Ascending aorta (tissue), 2 donors: ENCODE data around the gene CD8B2. TPM values are rescaled to one million over a fixed set of nuclear protein-coding genes. Genes with fewer than 3 reads are reported as not detected.

Source experiments
- DNase-seq, 2 donors: peaks; one replicate each; pipeline ENCODE4 v3.0.0-alpha.2; 2019; ENCODE audit warnings: low spot score in 2 of 2
- H3K27ac ChIP-seq, 2 donors: fragments of 200-600 bp; sonication (generic); one replicate each; pipeline ENCODE4 v1.5.1; 2016 to 2017; ENCODE audit warnings: mild to moderate bottlenecking in 1 of 2
- H3K27me3 ChIP-seq: fragments of 200-600 bp; sonication (generic); one replicate; pipeline ENCODE4 v1.5.1; 2017
- H3K36me3 ChIP-seq, 2 donors: fragments of 200-600 bp; sonication (generic); one replicate each; pipeline ENCODE4 v1.5.1; 2016
- H3K4me1 ChIP-seq, 2 donors: fragments of 200-600 bp; sonication (generic); one replicate each; pipeline ENCODE4 v1.5.1; 2016 to 2017; ENCODE audit warnings: mild to moderate bottlenecking in 1 of 2
- H3K4me3 ChIP-seq, 2 donors: fragments of 200-600 bp; sonication (generic); one replicate each; pipeline ENCODE4 v1.5.1; 2016 to 2017; ENCODE audit warnings: mild to moderate bottlenecking in 1 of 2
- H3K9me3 ChIP-seq, 2 donors: fragments of 200-600 bp; sonication (generic); one replicate each; pipeline ENCODE4 v1.5.1; 2016
- CTCF ChIP-seq, 3 experiments: fragments of 200-600 bp in 2 of 3; fragments of 450-650 bp in 1 of 3; sonication (generic) in 2 of 3; IDR thresholded peaks; one replicate each; pipeline ENCODE4 v1.5.1; 2016 to 2019; ENCODE audit warnings: antibody characterized with exemption in 3 of 3, mild to moderate bottlenecking in 1 of 3, moderate library complexity in 1 of 3
- intact Hi-C: fragments of 100-400 bp; cut with DNase I; formaldehyde crosslinking; loops from one replicate; pipeline ENCODE4 v1.15.1; 2023
- total RNA-seq: library from RNA; depleted of rRNA; stranded (reverse); fragments of >200 nt; gene quantifications from one replicate; pipeline ENCODE4 v1.1.0, GENCODE V29; 2016

CD8B2 gene
- total RNA-seq, 1 donor from 2014 or later: not detected

GRCh38 chr2:106545007-106545406 is 57.8 kb downstream of the CD8B2 start:
- Histone ChIP-seq H3K4me3 (no peak overlapping the region), H3K27me3 (no peaks in the 10 kb centered on the region), H3K27ac (no peak overlapping the region), H3K9me3 (no peaks in the 10 kb centered on the region), H3K4me1 (no peaks in the 10 kb centered on the region), H3K36me3 (no peaks in the 10 kb centered on the region)
- intact Hi-C loops: no loop called here
- no peak for TF ChIP-seq CTCF (IDR thresholded peaks at IDR 0.05)
- no peak for DNase-seq

GRCh38 chr2:106546391-106546990 is 59.3 kb downstream of the CD8B2 start:
- Histone ChIP-seq H3K27ac (no peak overlapping the region), H3K27me3 (no peaks in the 10 kb centered on the region), H3K9me3 (no peaks in the 10 kb centered on the region), H3K4me3 (no peak overlapping the region), H3K4me1 (no peaks in the 10 kb centered on the region), H3K36me3 (no peaks in the 10 kb centered on the region)
- intact Hi-C loops: no loop called here
- TF ChIP-seq CTCF (IDR thresholded peaks at IDR 0.05): no peak
- no peak for DNase-seq

GRCh38 chr2:106547164-106547903 is 60.2 kb downstream of the CD8B2 start:
- DNase-seq: no peak
- no peaks in the 10 kb centered on the region for H3K27me3 ChIP-seq
- no peaks in the 10 kb centered on the region for H3K9me3 ChIP-seq
- H3K27ac ChIP-seq: no peak overlapping the region
- intact Hi-C loops: no loop called here
- TF ChIP-seq CTCF (IDR thresholded peaks at IDR 0.05): no peak
- no peak overlapping the region for H3K4me3 ChIP-seq
- no peaks in the 10 kb centered on the region for H3K36me3 ChIP-seq
- H3K4me1 ChIP-seq: no peaks in the 10 kb centered on the region

- no peaks in the 10 kb centered on the region for H3K27me3 ChIP-seq
- no peak for TF ChIP-seq CTCF (IDR thresholded peaks at IDR 0.05)
- no peak for DNase-seq
- no peak overlapping the region for H3K27ac ChIP-seq
- no peaks in the 10 kb centered on the region for H3K36me3 ChIP-seq
- intact Hi-C loops: no loop called here
- no peaks in the 10 kb centered on the region for H3K9me3 ChIP-seq
- H3K4me3 ChIP-seq: no peak overlapping the region
- H3K4me1 ChIP-seq: no peaks in the 10 kb centered on the region
Observed at GRCh38 chr2:106551417-106552130, 64.4 kb downstream of the CD8B2 start.

DNA sequence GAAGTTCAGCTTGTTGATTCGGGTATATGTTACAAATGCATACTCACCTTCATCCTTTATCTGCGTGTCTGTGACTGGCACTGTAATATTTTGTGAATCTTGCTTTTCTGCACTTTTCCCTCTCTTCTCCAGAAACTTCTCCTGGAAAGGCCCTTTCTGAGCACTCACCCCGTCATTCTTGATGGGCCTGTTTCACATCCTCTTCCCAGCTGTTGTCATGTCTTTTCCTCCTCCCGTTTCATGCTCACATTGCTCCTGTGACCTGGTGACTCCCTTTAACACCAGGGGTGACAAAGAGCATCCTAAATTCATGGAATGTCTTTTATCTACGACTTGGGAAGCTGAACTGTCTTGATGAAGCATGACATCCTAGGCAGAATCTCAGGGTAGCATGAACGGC is 65.8 kb downstream of the CD8B2 start:
- H3K36me3 ChIP-seq: no peaks in the 10 kb centered on the region
- H3K27me3 ChIP-seq: no peaks in the 10 kb centered on the region
- no peaks in the 10 kb centered on the region for H3K9me3 ChIP-seq
- H3K4me3 ChIP-seq: no peak overlapping the region
- no peak for TF ChIP-seq CTCF (IDR thresholded peaks at IDR 0.05)
- no peak overlapping the region for H3K27ac ChIP-seq
- H3K4me1 ChIP-seq: no peaks in the 10 kb centered on the region
- intact Hi-C loops: no loop called here
- DNase-seq: no peak
